GM08714 (cell line): ENCODE data around the gene RDH5.
"Not testable (repeated sequence)": the region's sequence is repeated elsewhere in the genome, so short reads cannot be mapped to it uniquely, and the experiment has no call there.

Experiments used
- H3K4me3 ChIP-seq: fragments of 200-500 bp; sonication (Bioruptor generic); 2 replicates; pipeline ENCODE4 v1.5.1; 2014; ENCODE audit warnings: mild to moderate bottlenecking, low read length, inconsistent platforms
- ZNF274 ChIP-seq: IDR thresholded peaks from 2 replicates; pipeline ENCODE4 v1.6.1; 2012; ENCODE audit warnings: mild to moderate bottlenecking, low read depth, low read length

RDH5 gene

DNA sequence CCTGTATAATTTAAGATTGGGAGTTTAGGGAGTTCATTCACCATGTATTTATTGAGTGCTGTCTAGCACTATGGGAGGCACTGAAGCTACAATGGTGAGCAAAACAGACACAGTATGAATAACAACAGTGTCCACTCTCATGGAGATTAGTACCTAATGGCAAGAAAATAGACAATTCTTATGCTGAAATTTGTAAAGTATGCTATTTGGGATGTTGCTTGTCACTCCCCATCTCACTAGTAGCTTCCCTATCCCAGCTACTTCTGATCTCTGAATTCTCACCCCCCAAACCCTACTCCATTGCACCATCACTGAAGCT, 26.7 kb downstream of the RDH5 start:
- TF ChIP-seq ZNF274, result no peak

DNA sequence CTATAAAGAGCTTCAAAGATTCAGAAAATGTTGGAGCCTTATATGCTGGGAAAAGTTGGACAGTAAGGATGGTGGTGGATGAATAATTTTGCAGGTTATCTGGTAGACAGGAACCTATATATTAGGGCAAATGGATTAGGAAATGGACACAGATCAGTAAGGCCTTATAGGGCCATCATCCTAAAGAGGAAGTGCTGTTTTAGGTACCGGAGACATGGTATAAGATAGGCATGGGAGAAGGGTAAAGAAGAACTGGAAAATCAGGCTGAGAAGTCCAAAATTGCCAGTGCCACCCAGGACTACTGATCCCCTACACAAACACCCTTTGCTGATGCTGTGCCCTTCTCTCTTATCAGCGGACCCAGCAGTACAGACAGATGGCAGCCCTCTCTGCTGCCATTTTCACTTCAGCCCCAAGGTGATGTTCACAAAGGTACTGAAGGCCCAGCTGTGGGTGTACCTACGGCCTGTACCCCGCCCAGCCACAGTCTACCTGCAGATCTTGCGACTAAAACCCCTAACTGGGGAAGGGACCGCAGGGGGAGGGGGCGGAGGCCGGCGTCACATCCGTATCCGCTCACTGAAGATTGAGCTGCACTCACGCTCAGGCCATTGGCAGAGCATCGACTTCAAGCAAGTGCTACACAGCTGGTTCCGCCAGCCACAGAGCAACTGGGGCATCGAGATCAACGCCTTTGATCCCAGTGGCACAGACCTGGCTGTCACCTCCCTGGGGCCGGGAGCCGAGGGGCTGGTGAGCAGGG, 28.2 kb downstream of the RDH5 start:
- TF ChIP-seq ZNF274, result no peak

More for the DNA sequence above, 26.7 kb downstream of the RDH5 start:
- H3K4me3 ChIP-seq, result no peak overlapping the region

DNA sequence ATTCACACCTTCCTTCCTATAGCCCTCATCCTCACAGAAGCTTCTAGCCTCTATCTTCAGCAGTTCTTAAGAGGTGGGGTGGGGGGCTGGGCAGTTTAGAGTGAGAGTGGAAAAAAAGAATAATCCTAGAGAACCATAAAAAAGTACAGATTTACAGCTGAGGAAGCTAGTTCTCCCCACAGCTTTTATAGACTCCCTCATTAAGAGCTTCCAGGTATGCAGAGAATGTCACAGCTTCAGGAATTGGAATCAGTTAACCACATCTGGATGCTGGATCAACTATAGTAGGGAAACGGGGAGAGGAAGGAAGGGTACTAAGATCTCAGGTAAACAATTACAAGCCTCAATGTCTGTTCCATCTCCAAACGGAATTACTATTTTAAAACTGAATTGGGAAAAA, 35.1 kb downstream of the RDH5 start:
- TF ChIP-seq ZNF274, result no peak
- no peak overlapping the region for H3K4me3 ChIP-seq

More for the DNA sequence above, 28.2 kb downstream of the RDH5 start:
- no peak overlapping the region for H3K4me3 ChIP-seq

DNA sequence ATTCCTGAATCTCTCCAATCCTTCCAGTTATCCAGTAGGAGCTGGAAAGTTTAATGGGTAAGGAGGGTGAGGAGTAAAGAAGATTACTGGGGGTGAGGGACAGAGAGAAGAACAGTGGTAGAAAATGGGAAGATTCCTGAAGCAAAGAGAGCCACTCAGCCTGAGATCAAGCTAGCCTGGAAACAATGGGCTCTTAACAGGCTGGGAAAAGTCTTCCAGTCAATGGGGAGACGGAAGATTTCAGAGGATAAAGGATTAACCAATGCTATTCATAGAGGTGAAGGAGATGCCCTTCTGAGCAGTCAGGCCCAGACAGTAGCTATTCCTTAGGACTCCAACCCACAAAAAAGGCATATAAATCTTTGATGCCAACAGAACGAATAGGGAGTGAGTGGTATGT, 37.5 kb downstream of the RDH5 start:
- TF ChIP-seq ZNF274, result no peak
- no peak overlapping the region for H3K4me3 ChIP-seq

DNA sequence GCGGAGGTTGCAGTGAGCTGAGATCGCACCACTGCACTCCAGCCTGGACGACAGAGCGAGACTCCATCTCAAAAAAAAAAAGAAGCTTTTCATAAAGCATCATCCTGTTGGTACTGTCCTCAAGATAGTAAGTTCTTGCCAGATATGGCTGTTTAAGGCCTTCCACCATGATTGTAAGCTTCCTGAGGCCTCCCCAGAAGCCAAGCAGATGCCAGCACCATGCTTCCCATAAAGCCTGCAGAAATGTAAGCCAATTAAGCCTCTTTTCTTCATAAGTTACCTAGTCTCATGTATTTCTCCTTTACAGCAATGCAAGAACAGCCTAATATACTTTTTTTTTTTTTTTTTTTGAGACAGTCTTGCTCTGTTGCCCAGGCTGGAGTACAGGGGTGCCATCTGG, 38.4 kb downstream of the RDH5 start:
- not testable (repeated sequence) for H3K4me3 ChIP-seq

DNA sequence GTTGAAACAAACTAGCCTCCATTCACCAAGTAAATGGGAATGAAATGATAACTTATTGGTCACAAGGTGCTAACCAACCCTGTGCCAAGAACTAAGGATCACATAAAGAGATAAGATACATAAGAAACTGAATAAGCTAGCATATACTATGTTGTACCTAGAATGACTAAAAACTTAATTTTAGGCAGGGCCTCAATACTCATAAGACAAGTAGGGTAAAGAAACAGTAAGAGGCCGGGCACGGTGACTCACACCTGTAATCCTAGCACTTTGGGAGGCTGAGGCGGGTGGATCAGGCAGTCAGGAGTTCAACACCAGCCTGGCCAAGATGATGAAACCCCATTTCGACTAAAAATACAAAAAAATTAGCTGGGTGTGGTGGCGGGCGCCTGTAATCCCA, 40.5 kb downstream of the RDH5 start:
- TF ChIP-seq ZNF274, result no peak
- no peak overlapping the region for H3K4me3 ChIP-seq

DNA sequence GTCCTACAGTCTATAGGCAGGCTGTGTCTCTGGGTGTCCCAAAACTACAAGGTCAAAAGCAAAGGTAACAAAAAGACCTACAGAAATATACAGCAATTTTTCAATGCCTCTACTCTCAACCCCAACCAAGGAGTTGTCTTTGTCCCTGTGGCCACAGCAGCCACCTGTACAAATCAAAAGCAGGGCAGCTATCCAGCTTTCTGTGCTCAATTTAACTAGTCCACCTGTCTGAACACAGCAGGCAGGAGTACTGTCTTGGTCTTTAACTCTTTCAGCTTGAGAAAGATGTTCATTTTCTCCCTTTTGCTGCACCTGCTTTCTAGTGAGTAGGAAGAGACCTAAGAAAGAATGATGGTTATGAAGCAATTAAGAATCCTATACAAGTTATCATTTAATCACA, 42.5 kb downstream of the RDH5 start:
- no peak for TF ChIP-seq ZNF274
- no peak overlapping the region for H3K4me3 ChIP-seq

DNA sequence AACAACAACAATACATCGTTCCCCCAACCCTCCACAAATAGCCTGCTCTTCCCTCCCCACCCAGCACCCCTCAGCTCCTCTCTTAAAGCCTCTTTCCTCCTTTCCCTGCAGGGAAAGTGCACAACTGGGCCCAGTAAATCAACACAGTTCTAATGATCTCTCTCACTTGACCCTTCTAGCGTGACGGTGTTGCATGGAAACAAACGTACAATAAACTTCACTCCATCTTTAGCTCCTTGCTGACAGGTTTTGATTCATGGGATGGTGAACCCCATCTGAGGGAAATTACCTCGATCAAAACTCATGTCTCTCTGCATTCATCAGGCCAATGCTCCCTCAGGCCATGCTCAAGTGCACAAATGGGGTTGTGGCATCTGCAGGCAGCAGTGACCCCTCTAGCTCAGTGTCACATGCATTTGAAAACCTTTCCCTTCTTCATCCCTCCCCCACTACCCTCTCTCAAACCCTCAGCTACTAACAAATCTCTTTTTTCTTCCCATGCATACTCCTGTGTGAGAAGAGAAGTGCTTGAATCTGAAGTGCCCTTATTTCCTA, 45.6 kb downstream of the RDH5 start:
- TF ChIP-seq ZNF274, result no peak
- H3K4me3 ChIP-seq, result no peak overlapping the region

DNA sequence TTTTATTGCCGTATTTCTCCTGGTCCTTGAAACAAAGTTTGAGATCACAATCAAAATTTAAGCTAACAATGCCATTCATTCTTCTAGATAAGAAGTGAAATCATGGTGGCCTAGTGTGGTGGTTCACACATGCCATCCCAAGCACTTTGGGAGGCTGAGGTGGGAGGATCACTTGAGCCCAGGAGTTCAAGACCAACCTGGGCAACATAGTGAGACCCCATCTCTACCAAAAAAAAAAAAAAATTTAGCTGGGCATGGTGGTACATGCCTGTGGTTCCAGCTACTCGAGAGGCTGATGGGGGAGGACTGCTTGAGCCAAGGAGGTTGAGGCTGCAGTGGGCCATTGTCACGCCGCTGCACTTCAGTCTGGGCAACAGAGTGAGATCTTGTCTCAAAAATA, 47.0 kb downstream of the RDH5 start:
- TF ChIP-seq ZNF274, result no peak
- H3K4me3 ChIP-seq, result no peak overlapping the region

DNA sequence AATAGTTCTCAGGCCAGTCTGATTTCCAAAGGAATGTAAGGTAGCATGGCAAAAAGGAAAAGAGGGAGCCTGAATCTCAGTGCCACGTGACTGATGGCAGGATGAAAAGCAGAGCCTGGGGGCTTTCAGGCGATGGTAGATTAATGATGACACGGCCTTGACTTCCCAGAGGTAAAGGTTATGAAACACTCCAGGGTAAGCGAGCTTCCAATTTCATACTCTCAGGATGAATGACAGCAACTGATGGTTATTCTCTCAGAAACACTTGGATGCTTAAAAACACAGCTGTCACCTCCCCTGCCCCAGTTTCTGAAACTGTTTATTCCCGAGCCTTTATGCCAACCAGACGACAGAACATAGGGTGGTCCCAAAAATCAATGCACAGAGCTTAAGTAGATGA, 51.5 kb downstream of the RDH5 start:
- TF ChIP-seq ZNF274, result no peak
- H3K4me3 ChIP-seq, result no peak overlapping the region
